ENCODE data around the gene BDKRB2.
"Not testable (repeated sequence)": the region's sequence is repeated elsewhere in the genome, so short reads cannot be mapped to it uniquely, and the experiment has no call there.

The BDKRB2 gene

DNA sequence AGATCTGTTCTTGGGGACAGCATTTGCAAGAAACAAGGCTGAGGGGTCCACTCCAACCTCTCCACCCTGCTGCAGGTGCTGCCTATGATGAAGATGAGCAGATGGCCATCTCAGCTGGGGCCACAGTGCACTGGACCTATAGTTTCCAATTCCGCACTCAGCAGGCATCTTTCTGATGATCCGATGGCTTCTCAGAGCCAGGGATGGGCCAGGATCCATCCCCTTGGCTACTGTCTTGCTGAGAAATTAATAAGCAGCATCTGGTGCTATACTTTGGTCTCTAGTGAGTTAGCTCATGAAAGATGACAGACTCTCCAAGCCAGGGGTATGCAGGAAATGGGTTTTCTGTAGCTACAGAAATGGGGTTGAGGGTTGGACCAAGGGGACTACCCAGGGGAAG is 33.0 kb downstream of the BDKRB2 start:
- TF ChIP-seq ZFX (IDR thresholded peaks at IDR 0.05): no peak
- TF ChIP-seq, protein P1, sequence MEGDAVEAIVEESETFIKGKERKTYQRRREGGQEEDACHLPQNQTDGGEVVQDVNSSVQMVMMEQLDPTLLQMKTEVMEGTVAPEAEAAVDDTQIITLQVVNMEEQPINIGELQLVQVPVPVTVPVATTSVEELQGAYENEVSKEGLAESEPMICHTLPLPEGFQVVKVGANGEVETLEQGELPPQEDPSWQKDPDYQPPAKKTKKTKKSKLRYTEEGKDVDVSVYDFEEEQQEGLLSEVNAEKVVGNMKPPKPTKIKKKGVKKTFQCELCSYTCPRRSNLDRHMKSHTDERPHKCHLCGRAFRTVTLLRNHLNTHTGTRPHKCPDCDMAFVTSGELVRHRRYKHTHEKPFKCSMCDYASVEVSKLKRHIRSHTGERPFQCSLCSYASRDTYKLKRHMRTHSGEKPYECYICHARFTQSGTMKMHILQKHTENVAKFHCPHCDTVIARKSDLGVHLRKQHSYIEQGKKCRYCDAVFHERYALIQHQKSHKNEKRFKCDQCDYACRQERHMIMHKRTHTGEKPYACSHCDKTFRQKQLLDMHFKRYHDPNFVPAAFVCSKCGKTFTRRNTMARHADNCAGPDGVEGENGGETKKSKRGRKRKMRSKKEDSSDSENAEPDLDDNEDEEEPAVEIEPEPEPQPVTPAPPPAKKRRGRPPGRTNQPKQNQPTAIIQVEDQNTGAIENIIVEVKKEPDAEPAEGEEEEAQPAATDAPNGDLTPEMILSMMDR (conservative IDR thresholded peaks at IDR 0.05): no peak
- no peak overlapping the region for H3K27ac ChIP-seq

DNA sequence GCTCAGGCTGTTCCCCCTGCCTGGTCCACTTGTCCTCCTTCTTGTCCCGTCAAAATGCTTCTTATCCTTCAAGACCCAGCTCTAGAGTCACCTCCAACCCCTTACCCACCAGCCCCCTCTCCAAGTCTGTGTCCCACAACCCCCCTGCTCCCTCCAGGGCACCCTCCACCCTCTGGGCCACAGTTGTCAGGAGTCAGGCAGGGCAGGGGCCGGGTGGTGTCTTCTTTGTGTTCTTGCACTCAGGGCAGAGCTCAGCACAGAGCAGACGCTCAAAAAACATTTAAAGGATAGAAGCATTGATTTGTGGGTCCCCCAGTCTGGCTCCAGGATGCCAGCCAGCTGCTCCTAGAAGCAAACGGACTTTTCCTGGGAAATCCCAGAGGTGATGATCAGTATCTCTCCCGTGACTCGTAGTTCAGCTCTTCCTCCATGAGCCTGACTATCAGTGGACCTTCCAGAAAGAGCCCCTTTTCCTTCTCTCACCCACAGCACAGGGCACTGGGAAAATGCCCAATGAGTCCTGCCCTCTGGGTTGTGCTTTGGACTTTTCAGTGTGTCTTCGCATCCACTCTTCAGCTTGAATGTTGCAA is 34.1 kb downstream of the BDKRB2 start:
- TF ChIP-seq ZFX (IDR thresholded peaks at IDR 0.05): no peak
- TF ChIP-seq, protein P1 (conservative IDR thresholded peaks at IDR 0.05): no peak
- H3K27ac ChIP-seq: no peak overlapping the region

DNA sequence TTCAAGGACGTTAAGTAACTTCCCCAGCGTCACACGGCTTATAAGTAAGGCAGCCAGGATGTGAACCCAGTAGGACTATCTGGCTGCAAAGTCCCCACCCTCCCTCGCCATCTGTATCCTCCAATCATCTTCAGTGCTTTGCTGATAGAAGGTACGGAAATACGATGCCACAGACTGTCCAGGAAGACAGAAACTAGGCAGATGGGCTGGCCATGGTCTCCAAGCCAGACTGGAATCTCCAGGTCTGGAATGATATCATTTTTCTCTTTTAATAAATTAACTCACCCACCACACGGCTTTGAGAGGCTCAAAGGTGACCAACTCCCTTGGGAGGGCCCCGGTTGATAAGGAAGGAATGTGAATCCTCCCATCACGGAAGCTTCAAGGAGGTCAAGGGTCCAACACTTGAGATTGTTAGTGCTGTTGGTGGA is 35.1 kb downstream of the BDKRB2 start:
- no peak for TF ChIP-seq ZFX (IDR thresholded peaks at IDR 0.05)
- TF ChIP-seq, protein P1 (conservative IDR thresholded peaks at IDR 0.05): no peak
- H3K27ac ChIP-seq: no peak overlapping the region

DNA sequence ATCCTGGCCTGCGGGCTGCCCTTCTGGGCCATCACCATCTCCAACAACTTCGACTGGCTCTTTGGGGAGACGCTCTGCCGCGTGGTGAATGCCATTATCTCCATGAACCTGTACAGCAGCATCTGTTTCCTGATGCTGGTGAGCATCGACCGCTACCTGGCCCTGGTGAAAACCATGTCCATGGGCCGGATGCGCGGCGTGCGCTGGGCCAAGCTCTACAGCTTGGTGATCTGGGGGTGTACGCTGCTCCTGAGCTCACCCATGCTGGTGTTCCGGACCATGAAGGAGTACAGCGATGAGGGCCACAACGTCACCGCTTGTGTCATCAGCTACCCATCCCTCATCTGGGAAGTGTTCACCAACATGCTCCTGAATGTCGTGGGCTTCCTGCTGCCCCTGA is 36.0 kb downstream of the BDKRB2 start:
- H3K27ac ChIP-seq: no peak overlapping the region
- TF ChIP-seq ZFX (IDR thresholded peaks at IDR 0.05): no peak
- TF ChIP-seq, protein P1 (conservative IDR thresholded peaks at IDR 0.05): no peak

DNA sequence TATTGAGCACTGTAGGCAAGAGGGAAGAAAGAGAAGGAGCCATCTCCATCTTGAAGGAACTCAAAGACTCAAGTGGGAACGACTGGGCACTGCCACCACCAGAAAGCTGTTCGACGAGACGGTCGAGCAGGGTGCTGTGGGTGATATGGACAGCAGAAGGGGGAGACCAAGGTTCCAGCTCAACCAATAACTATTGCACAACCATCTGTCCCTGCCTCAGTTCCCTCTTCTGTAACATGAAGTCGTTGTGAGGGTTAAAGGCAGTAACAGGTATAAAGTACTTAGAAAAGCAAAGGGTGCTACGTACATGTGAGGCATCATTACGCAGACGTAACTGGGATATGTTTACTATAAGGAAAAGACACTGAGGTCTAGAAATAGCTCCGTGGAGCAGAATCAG is 37.5 kb downstream of the BDKRB2 start:
- TF ChIP-seq, protein P1 (conservative IDR thresholded peaks at IDR 0.05): no peak
- no peak for TF ChIP-seq ZFX (IDR thresholded peaks at IDR 0.05)
- H3K27ac ChIP-seq: no peak overlapping the region

DNA sequence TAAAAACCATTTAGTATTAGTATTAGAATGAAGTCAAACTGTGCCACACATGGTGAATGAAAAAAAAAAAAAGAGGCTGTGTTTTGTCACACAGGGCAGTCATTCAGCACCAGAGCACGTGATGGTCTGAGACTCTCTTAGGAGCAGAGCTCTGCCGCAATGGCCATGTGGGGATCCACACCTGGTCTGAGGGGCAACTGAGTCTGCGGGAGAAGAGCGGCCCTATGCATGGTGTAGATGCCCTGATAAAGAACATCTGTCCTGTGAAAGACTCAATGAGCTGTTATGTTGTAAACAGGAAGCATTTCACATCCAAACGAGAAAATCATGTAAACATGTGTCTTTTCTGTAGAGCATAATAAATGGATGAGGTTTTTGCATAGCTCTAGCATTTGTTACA is 39.1 kb downstream of the BDKRB2 start:
- H3K27ac ChIP-seq: no peak overlapping the region
- TF ChIP-seq ZFX (IDR thresholded peaks at IDR 0.05): no peak
- TF ChIP-seq, protein P1 (conservative IDR thresholded peaks at IDR 0.05): no peak

DNA sequence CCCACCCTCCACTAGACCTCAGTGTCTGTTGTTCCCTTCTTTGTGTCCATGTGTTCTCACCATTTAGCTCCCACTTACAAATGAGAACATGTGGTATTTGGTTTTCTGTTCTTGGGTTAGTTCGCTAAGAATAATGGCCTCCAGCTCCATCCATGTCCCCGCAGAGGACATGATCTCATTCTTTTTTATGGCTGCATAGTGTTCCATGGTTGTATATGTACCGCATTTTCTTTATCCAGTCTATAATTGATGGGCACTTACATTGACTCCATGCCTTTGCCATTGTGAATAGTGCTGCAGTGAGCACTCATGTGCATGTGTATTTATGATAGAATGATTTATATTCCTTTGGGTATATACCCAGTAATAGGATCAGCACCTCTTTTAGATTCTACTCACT is 40.4 kb downstream of the BDKRB2 start:
- H3K27ac ChIP-seq: not testable (repeated sequence)

Data from C4-2B (cell line).